Liver (tissue), 9 donors: ENCODE results near the gene ANKRD33. TPM values are rescaled to one million over a fixed set of nuclear protein-coding genes. Genes with fewer than 3 reads are reported as not detected.
"Not testable (repeated sequence)": the region's sequence is repeated elsewhere in the genome, so short reads cannot be mapped to it uniquely, and the experiment has no call there.

ENCODE experiments used
- DNase-seq: peaks from one replicate; pipeline ENCODE4 v3.0.0-alpha.2; 2017; ENCODE audit warnings: low spot score
- H3K27ac ChIP-seq, 2 donors: one replicate each; pipeline ENCODE4 v1.7.0; 2013; ENCODE audit warnings: inconsistent platforms in 2 of 2, low read length in 2 of 2, control low read depth in 1 of 2, low read depth in 1 of 2, mild to moderate bottlenecking in 1 of 2
- H3K27me3 ChIP-seq, 4 donors: one replicate each; pipeline versions ENCODE4 v1.6.1 to v1.7.0; 2013; ENCODE audit warnings: low read length in 3 of 4, inconsistent platforms in 1 of 4, mild to moderate bottlenecking in 1 of 4, moderate library complexity in 1 of 4; ENCODE audit not compliant: control insufficient read depth in 4 of 4, insufficient read depth in 4 of 4
- H3K36me3 ChIP-seq, 4 donors: one replicate each; pipeline versions ENCODE4 v1.6.1 to v1.7.0; 2013; ENCODE audit warnings: low read length in 3 of 4, mild to moderate bottlenecking in 3 of 4, low read depth in 1 of 4, moderate library complexity in 1 of 4; ENCODE audit not compliant: control insufficient read depth in 4 of 4, insufficient read depth in 3 of 4
- H3K4me1 ChIP-seq, 4 donors: one replicate each; pipeline versions ENCODE4 v1.6.1 to v1.7.0; 2013; ENCODE audit warnings: low read length in 3 of 4, mild to moderate bottlenecking in 3 of 4, moderate library complexity in 1 of 4; ENCODE audit not compliant: control insufficient read depth in 4 of 4, insufficient read depth in 4 of 4
- H3K4me3 ChIP-seq, 3 donors: one replicate each; pipeline versions ENCODE4 v1.6.1 to v1.7.0; 2013; ENCODE audit warnings: low read length in 3 of 3, control low read depth in 1 of 3, low read depth in 1 of 3, mild to moderate bottlenecking in 1 of 3
- H3K9ac ChIP-seq, 2 donors: one replicate each; pipeline ENCODE4 v1.7.0; 2013; ENCODE audit warnings: low read length in 2 of 2, mild to moderate bottlenecking in 2 of 2, moderate library complexity in 2 of 2, control low read depth in 1 of 2, low read depth in 1 of 2
- H3K9me3 ChIP-seq, 4 donors: one replicate each; pipeline versions ENCODE4 v1.6.1 to v1.7.0; 2013; ENCODE audit warnings: low read length in 3 of 4; ENCODE audit not compliant: control insufficient read depth in 4 of 4
- CTCF ChIP-seq: fragments of 150-350 bp; IDR thresholded peaks from 2 replicates; pipeline ENCODE4 v1.5.1; 2017; ENCODE audit warnings: improper control_type of control experiment, low read depth, low read length; ENCODE audit not compliant: missing input control
- EGR1 ChIP-seq, 2 donors: IDR thresholded peaks; 2 replicates each; pipeline ENCODE4 v1.6.1; 2016 to 2018; ENCODE audit warnings: antibody characterized with exemption in 2 of 2, low read depth in 2 of 2
- FOXA1 ChIP-seq: IDR thresholded peaks from 2 replicates; pipeline ENCODE4 v1.6.1; 2016; ENCODE audit warnings: antibody characterized with exemption
- FOXA2 ChIP-seq: IDR thresholded peaks from 2 replicates; pipeline ENCODE4 v1.6.1; 2016; ENCODE audit warnings: antibody characterized with exemption
- GABPA ChIP-seq, 2 donors: IDR thresholded peaks in 1 of 2; conservative IDR thresholded peaks in 1 of 2; 2 replicates each; pipeline ENCODE4 v1.6.1; 2016; ENCODE audit warnings: antibody characterized with exemption in 2 of 2, mild to moderate bottlenecking in 1 of 2, moderate library complexity in 1 of 2
- HNF4A ChIP-seq, 2 donors: conservative IDR thresholded peaks; 2 replicates each; pipeline ENCODE4 v1.6.1; 2016; ENCODE audit warnings: antibody characterized with exemption in 2 of 2, mild to moderate bottlenecking in 2 of 2
- HNF4G ChIP-seq: IDR thresholded peaks from 2 replicates; pipeline ENCODE4 v1.6.1; 2016; ENCODE audit warnings: antibody characterized with exemption
- JUND ChIP-seq, 2 donors: IDR thresholded peaks; 2 replicates each; pipeline ENCODE4 v1.6.1; 2016; ENCODE audit warnings: antibody characterized with exemption in 2 of 2
- MAX ChIP-seq: IDR thresholded peaks from 2 replicates; pipeline ENCODE4 v1.6.1; 2016; ENCODE audit warnings: antibody characterized with exemption
- NR2F2 ChIP-seq: IDR thresholded peaks from 2 replicates; pipeline ENCODE4 v1.6.1; 2016; ENCODE audit warnings: antibody characterized with exemption
- RAD21 ChIP-seq, 2 donors: IDR thresholded peaks; 2 replicates each; pipeline ENCODE4 v1.6.1; 2016; ENCODE audit warnings: antibody characterized with exemption in 2 of 2, mild to moderate bottlenecking in 2 of 2
- RXRA ChIP-seq, 2 donors: IDR thresholded peaks; 2 replicates each; pipeline ENCODE4 v1.6.1; 2017 to 2018; ENCODE audit warnings: antibody characterized with exemption in 2 of 2, mild to moderate bottlenecking in 1 of 2
- SP1 ChIP-seq: IDR thresholded peaks from 2 replicates; pipeline ENCODE4 v1.6.1; 2018; ENCODE audit warnings: antibody characterized with exemption, mild to moderate bottlenecking
- TAF1 ChIP-seq: conservative IDR thresholded peaks from 2 replicates; pipeline ENCODE4 v1.6.1; 2016; ENCODE audit warnings: antibody characterized with exemption, mild to moderate bottlenecking
- YY1 ChIP-seq: IDR thresholded peaks from 2 replicates; pipeline ENCODE4 v1.6.1; 2016; ENCODE audit warnings: antibody characterized with exemption, mild to moderate bottlenecking
- WGBS: extraction: QIAGEN DNeasy Blood & Tissue Kit; methylation state at CpG from one replicate; pipeline ENCODE4 v1.1.7; 2013; 5-methylcytosine and 5-hydroxymethylcytosine counted together
- polyA plus RNA-seq, 2 donors: library from polyadenylated mRNA; stranded (reverse) in 1 of 2; unstranded in 1 of 2; fragments of 200-250 nt in 1 of 2; fragments of >200 nt in 1 of 2; fragmentation: Nextera tagmentation in 1 of 2; extraction: Ambion mirVana in 1 of 2; gene quantifications; one replicate each; pipeline versions ENCODE4 v1.2.1 to v1.2.3, GENCODE V29; 2013 to 2015
- total RNA-seq, 2 donors: library from RNA; depleted of rRNA; stranded (reverse); fragments of >200 nt; gene quantifications; one replicate each; pipeline ENCODE4 v1.2.3, GENCODE V29; 2014
- donor health status: healthy.
- donor health status: healthy.
- donor health status: healthy.
- donor health status: healthy.
- donor health status: healthy.

The ANKRD33 gene
- total and polyA plus RNA-seq, 4 donors: not detected

GRCh38 chr12:51883998-51884675 is 3.8 kb upstream of the ANKRD33 start (continued):
- TF ChIP-seq YY1: no peak
- TF ChIP-seq JUND (IDR thresholded peaks at IDR 0.05): no peak
- TF ChIP-seq TAF1: no peak

- Histone ChIP-seq H3K9ac (no peak overlapping the region), H3K4me3 (no peak overlapping the region), H3K27me3 (no peaks in the 10 kb centered on the region), H3K9me3 (no peaks in the 10 kb centered on the region), H3K4me1 (peaks cover 0 to 3% (median 1%) of the 10 kb centered on the region in 4 donors), H3K27ac (no peak overlapping the region), H3K36me3 (no peaks in the 10 kb centered on the region)
- no peak for DNase-seq
- WGBS: 83% methylated on average over 11 of the region's 11 CpGs
- peak; percentile 30 to 73 for TF ChIP-seq RXRA (IDR thresholded peaks at IDR 0.05)
- no peak for TF ChIP-seq MAX
- TF ChIP-seq JUND (IDR thresholded peaks at IDR 0.05): peak in 1 of 2 donors; percentile 86
- peak in 1 of 2 donors; percentile 27 for TF ChIP-seq HNF4A (conservative IDR thresholded peaks at IDR 0.05)
These were observed 3.1 kb upstream of the ANKRD33 start for GRCh38 chr12:51884676-51885229.

GRCh38 chr12:51885294-51886020 is 2.4 kb upstream of the ANKRD33 start:
- not testable (repeated sequence) for H3K4me1 ChIP-seq, DNase-seq, H3K9me3 ChIP-seq, H3K4me3 ChIP-seq, H3K36me3 ChIP-seq, H3K9ac ChIP-seq, H3K27me3 ChIP-seq
- peak overlapping the region; percentile 17 to 23 for H3K27ac ChIP-seq
- 83% methylated on average over 10 of the region's 10 CpGs for WGBS

- no peak overlapping the region for H3K4me3 ChIP-seq
- H3K27ac ChIP-seq: peak overlapping the region; percentile 22 to 26
- DNase-seq: no peak
- H3K36me3 ChIP-seq: no peaks in the 10 kb centered on the region
- H3K27me3 ChIP-seq: no peaks in the 10 kb centered on the region
- H3K9ac ChIP-seq: no peak overlapping the region
- peaks cover 0 to 3% (median 1%) of the 10 kb centered on the region in 4 donors for H3K4me1 ChIP-seq
- WGBS: 68% methylated on average over 10 of the region's 10 CpGs
- H3K9me3 ChIP-seq: no peaks in the 10 kb centered on the region
- TF ChIP-seq FOXA1 (no peak), YY1 (peak; percentile 42), NR2F2 (peak; percentile 93), CTCF (no peak), GABPA (IDR thresholded peaks at IDR 0.05 in 1 of 2, conservative IDR thresholded peaks at IDR 0.05 in 1 of 2) (peak; percentile 72 to 86), FOXA2 (no peak), RXRA (IDR thresholded peaks at IDR 0.05) (peak in 1 of 2 donors; percentile 51), RAD21 (IDR thresholded peaks at IDR 0.05) (peak in 1 of 2 donors; percentile 19), EGR1 (IDR thresholded peaks at IDR 0.05; ENCODE audit: low read depth in 2 of 2) (peak in 1 of 2 donors; percentile 21), MAX (no peak), HNF4G (no peak), SP1 (peak; percentile 69), JUND (IDR thresholded peaks at IDR 0.05) (peak; percentile 49 to 58)
These were observed 1.7 kb upstream of the ANKRD33 start for GRCh38 chr12:51886021-51886710.
